ENCODE data around the gene CWC27.

DNA sequence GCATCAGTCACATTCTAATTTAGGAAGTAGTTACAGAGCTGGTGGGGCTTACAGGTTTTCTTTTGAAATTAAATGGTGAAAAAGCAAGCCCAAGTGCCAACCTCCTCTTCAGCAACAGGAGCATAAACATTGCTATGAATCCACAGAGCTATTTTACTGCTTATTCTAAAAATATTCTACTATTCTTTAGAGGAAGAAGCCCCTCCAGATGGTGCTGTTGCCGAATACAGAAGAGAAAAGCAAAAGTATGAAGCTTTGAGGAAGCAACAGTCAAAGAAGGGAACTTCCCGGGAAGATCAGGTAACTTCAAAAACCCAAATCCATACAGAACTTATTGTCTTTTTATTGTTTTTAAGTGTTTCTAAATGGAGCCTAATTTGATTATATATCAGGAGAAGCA, 202.8 kb downstream of the CWC27 start:
- no peak for TF ChIP-seq EZH2 (IDR thresholded peaks at IDR 0.05; ENCODE audit: borderline replicate concordance, low read depth, low read length, severe bottlenecking)
- TF ChIP-seq, protein P1, sequence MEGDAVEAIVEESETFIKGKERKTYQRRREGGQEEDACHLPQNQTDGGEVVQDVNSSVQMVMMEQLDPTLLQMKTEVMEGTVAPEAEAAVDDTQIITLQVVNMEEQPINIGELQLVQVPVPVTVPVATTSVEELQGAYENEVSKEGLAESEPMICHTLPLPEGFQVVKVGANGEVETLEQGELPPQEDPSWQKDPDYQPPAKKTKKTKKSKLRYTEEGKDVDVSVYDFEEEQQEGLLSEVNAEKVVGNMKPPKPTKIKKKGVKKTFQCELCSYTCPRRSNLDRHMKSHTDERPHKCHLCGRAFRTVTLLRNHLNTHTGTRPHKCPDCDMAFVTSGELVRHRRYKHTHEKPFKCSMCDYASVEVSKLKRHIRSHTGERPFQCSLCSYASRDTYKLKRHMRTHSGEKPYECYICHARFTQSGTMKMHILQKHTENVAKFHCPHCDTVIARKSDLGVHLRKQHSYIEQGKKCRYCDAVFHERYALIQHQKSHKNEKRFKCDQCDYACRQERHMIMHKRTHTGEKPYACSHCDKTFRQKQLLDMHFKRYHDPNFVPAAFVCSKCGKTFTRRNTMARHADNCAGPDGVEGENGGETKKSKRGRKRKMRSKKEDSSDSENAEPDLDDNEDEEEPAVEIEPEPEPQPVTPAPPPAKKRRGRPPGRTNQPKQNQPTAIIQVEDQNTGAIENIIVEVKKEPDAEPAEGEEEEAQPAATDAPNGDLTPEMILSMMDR (IDR thresholded peaks at IDR 0.05; ENCODE audit: borderline replicate concordance, extremely low read depth, low read length, poor library complexity, severe bottlenecking), result no peak

Data from DND-41 (cell line).